GM12872 (cell line): ENCODE measurements around the gene RPL41.

Experiments used
- TF ChIP-seq, protein P1 (sequence below): IDR thresholded peaks from 3 replicates; pipeline ENCODE4 v1.5.1; 2011; ENCODE audit warnings: low read depth, mild to moderate bottlenecking, low read length, moderate library complexity; ENCODE audit not compliant: insufficient read depth

RPL41 gene

DNA sequence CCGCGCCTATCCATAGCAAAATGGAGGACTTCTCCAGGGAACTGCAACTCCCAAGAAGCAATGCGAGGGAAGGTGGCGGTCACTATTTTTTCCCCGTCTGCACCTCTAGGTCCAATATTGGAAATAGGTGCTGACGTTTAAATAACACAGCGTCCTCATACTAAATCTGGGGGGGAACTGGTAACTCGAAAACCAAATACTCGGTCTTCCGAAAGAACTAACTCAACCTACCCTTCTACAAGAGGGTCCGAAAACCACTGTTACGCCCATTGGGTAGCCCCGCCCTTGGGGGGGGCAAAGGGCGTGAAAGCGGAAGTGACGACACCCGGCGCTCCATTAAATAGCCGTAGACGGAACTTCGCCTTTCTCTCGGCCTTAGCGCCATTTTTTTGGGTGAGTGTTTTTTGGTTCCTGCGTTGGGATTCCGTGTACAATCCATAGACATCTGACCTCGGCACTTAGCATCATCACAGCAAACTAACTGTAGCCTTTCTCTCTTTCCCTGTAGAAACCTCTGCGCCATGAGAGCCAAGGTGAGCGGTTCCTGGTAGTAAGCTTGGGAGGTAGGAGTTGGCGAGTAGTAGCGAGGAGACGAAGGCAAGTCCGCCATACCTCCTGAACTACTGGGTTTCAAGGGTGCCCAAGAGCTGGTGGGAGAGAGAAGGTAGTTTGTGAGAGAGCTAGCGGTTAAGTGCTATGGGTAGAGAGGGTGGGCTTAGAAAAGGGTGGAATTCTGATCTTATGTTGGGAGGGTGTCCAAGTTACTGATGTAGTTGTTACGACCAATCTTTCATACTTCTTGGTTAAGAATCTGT, at the start of gene RPL41:
Gene RPL41 (plus strand): TSS at position 367 of the 815 bp plus-strand sequence.
- TF ChIP-seq, protein P1, sequence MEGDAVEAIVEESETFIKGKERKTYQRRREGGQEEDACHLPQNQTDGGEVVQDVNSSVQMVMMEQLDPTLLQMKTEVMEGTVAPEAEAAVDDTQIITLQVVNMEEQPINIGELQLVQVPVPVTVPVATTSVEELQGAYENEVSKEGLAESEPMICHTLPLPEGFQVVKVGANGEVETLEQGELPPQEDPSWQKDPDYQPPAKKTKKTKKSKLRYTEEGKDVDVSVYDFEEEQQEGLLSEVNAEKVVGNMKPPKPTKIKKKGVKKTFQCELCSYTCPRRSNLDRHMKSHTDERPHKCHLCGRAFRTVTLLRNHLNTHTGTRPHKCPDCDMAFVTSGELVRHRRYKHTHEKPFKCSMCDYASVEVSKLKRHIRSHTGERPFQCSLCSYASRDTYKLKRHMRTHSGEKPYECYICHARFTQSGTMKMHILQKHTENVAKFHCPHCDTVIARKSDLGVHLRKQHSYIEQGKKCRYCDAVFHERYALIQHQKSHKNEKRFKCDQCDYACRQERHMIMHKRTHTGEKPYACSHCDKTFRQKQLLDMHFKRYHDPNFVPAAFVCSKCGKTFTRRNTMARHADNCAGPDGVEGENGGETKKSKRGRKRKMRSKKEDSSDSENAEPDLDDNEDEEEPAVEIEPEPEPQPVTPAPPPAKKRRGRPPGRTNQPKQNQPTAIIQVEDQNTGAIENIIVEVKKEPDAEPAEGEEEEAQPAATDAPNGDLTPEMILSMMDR, result no peak

DNA sequence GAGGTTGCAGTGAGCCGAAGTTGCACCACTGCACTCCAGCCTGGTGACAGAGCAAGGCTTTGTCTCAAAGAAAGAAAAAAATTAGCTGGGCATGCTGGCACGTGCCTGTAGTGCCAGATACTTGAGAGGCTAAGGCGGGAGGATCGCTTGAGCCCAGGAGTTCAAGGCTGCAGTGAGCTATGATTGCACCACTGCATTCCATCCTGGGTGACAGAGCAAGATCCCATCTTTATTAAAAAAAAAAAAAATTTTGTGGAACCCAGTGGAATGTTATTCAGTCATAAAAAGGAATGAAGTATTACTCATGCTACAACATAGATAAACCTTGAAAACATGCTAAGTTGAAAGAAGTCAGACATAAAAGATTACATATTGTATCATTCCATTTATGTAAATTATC, 44.8 kb upstream of the RPL41 start:
- TF ChIP-seq, protein P1, result no peak

DNA sequence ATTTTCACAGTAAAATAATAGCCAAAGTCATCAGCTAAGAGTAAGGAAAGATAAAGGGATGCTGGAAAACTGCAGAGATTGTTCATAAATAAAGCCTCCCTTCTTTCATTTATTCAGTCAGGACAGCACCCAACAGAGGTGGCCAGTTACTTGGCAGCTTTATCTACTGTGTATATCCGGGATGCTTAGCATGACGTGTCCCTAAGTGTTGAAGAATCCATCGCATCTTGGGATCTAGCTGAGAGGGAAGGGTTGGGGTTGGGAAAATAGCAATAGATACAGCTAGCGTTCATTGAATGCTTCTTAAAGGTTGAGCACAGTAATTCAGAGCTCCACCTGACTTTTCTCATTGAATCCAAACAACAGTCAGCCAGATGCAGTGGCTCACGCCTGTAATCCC, 42.0 kb upstream of the RPL41 start:
- TF ChIP-seq, protein P1, result no peak

DNA sequence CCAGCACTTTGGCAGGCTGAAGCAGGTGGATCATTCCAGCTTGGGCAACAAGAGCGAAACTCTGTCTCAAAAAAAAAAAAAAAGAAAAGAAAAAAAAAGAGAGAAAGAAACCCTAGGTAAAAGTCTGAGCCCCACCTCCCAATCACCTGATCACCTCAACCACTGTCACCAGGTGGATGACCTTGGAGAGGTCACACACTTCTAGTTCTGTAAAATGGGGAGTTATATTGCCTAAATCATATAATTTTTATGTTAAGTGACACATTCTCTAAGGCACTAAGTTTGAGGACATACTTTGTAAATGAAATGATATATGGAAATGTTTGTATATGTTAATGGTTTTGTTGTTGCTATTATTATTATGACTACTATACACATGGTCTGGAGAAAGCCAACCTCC, 38.0 kb upstream of the RPL41 start:
- TF ChIP-seq, protein P1, result no peak

DNA sequence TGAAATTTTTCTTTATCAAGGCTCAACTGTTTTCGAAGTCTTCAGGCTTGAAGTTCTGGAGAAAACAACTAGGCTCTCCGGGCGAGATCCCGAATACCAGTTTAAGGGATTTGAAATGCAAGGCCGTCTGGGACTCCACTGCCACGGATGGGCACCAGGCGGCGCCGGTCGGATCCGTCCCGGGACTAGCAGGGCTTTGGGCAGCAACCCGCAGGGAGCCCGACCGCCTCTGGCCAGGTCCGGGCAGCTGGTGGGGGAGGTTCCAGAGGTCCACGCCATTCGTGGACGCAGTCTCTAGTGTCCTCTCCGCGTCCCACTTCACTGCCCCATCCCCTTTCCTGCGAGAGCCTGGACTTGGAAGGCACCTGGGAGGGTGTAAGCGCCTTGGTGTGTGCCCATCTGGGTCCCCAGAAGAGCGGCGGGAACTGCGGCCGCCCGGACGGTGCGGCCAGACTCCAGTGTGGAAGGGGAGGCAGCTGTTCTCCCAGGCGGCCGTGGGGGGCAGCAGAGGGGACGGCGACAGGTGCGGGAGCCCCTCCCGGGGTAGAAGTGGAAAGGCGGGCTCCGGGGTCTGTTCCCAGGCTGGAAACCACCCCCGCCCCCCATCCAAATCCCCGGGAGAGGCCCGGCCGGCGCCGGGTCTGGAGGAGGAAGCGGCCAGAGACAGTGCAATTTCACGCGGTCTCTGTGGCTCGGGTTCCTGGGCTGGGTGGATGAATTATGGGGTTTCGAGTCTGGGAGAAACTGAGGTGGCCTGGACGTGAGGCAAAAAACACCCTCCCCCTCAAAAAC, 37.3 kb upstream of the RPL41 start:
- TF ChIP-seq, protein P1, result peak; percentile 59

DNA sequence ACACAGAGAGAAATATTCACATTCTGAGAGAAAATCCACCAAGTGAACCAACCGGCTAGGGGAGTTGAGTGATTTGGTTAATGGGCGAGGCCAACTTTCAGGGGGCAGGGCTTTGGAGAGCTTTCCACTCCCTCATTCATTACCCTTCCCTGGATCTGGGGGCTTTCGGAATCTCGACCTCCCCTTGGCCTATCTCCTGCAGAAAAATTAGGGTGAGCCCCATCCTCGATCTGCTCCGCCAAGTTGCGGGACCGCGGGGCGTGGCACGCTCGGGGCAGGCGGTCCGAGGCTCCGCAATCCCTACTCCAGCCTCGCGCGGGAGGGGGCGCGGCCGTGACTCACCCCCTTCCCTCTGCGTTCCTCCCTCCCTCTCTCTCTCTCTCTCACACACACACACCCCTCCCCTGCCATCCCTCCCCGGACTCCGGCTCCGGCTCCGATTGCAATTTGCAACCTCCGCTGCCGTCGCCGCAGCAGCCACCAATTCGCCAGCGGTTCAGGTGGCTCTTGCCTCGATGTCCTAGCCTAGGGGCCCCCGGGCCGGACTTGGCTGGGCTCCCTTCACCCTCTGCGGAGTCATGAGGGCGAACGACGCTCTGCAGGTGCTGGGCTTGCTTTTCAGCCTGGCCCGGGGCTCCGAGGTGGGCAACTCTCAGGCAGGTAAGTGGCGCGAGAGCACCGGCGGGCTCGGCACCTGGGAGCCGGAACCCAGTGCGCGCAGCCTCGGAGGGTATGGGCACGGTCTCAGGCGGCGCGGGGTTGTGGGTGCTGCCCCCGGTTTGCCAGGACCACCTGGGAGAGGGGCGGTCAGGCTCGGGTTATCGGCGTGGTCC, 36.5 kb upstream of the RPL41 start, which contains the start of gene ERBB3:
Gene ERBB3 (plus strand): TSS at position 443 of the 833 bp plus-strand sequence. CDS start 136 bp downstream, at position 579.
- TF ChIP-seq, protein P1, result no peak

DNA sequence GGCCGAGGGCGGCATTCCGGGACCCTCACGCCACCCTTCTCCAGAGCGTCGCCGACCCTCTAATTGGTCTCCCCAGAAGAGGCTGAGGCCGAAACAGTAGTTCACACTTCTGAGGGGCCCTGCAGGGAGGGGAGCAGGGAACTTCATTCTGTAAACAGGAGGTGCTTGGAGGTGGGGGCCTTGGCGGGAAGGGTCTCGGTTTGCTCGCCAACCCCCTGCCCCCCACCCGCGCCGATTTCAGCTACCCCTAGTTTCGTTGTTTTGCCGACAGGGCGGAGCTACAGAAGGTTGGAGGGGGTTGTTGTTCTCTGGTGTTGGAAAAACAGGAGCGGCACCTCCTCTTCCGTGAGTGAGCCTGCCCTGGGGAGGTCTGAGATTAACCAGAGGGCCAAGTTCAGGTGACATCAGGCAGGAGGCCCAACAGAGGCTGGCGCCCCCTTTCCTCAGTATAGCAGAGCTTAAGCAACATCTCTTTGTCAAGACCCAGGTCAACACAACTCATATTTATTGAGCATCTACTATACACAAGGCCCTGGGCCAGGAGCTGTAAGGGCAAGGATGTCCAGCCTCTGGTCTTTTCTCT, 35.8 kb upstream of the RPL41 start:
- TF ChIP-seq, protein P1, result no peak
